Measurements from ENCODE around the gene ELF5. TPM values are rescaled to one million over a fixed set of nuclear protein-coding genes. Genes with fewer than 3 reads are reported as not detected.

Gene ELF5
- total and polyA plus RNA-seq, 2 of the 13 experiments (the other 11 are each of a cell fraction or from before 2014, with no cell fraction given) = 0.51 to 2.6 TPM

DNA sequence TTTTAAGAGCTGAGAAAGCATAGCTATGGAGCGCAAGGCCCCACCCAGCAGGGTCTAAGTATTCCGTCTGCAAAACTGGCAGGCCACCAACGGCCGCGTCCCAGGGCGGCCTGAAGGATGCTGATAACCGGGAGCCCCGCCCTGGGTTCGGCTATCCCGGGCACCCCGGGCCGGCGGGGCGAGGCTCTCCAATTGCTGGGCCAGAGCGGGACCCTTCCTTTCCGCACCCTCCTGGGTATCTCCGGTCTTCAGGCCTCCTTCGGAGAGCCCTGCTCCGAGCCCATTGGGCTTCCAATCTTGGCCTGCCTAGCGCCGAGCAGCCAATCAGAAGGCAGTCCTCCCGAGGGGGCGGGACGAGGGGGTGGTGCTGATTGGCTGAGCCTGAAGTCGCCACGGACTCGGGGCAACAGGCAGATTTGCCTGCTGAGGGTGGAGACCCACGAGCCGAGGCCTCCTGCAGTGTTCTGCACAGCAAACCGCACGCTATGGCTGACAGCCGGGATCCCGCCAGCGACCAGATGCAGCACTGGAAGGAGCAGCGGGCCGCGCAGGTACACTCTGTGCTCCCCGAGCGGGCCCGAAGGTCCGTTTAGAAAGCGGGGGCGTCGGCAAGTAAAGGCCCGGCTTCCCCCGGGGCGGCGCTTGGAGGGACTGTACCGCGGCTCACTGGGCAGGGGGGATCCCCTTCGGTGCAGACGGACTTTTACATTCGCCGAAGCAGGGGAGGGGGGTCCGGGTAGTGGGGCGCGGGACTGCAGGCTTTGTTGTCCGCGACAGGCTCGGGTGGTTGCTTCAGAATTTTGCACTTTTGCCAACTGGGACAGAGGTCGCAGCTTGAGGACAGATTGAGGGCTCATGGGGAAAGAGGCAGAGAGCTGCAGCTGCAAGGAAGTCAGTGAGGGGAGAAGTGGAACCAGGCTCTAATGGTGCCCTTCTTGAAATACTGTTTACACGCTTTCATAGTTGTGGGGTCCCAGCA, 74.8 kb downstream of the ELF5 start, which contains the start of gene CAT (continued):
- TF ChIP-seq, protein P1, sequence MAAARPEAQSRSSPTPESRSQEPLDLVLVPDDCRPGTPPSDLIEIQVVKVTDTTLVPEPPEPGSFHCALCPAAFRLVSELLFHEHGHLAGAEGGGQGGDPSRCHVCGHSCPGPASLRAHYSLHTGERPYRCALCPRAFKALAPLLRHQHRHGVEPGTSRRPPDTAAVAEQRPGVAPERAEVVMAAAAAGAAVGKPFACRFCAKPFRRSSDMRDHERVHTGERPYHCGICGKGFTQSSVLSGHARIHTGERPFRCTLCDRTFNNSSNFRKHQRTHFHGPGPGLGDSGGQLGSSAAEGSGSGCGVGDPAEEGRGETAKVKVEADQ (CRISPR knock-in tag; IDR thresholded peaks at IDR 0.05; ENCODE audit: borderline replicate concordance) = peak; percentile 92
- TF ChIP-seq, protein P2, sequence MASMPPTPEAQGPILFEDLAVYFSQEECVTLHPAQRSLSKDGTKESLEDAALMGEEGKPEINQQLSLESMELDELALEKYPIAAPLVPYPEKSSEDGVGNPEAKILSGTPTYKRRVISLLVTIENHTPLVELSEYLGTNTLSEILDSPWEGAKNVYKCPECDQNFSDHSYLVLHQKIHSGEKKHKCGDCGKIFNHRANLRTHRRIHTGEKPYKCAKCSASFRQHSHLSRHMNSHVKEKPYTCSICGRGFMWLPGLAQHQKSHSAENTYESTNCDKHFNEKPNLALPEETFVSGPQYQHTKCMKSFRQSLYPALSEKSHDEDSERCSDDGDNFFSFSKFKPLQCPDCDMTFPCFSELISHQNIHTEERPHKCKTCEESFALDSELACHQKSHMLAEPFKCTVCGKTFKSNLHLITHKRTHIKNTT (CRISPR knock-in tag; IDR thresholded peaks at IDR 0.05) = no peak
- TF ChIP-seq KDM6A (CRISPR knock-in tag; IDR thresholded peaks at IDR 0.05; ENCODE audit: low read depth) = no peak
- 0 out of 2 replicates have a peak, but pooled peaks have one; percentile 57 for TF ChIP-seq ZNF567 (CRISPR knock-in tag; IDR thresholded peaks at IDR 0.05; ENCODE audit: borderline replicate concordance)
- TF ChIP-seq CCDC6 (CRISPR knock-in tag; IDR thresholded peaks at IDR 0.05) = 0 out of 2 replicates have a peak, but pooled peaks have one; percentile 39
- TF ChIP-seq ZMYM3 (CRISPR knock-in tag; IDR thresholded peaks at IDR 0.05) = peak; percentile 33; the same call in 1 of the 2 replicates
- peak in 1 of 2 experiments; percentile 21; a peak in 1 of 4 replicates for TF ChIP-seq EP300 (IDR thresholded peaks at IDR 0.05; ENCODE audit: low read depth in 2 of 2, low read length in 2 of 2)
- no peak; the same call in 1 of the 2 replicates for TF ChIP-seq EP300 (CRISPR knock-in tag; IDR thresholded peaks at IDR 0.05; ENCODE audit: borderline replicate concordance)
- TF ChIP-seq, protein P3, sequence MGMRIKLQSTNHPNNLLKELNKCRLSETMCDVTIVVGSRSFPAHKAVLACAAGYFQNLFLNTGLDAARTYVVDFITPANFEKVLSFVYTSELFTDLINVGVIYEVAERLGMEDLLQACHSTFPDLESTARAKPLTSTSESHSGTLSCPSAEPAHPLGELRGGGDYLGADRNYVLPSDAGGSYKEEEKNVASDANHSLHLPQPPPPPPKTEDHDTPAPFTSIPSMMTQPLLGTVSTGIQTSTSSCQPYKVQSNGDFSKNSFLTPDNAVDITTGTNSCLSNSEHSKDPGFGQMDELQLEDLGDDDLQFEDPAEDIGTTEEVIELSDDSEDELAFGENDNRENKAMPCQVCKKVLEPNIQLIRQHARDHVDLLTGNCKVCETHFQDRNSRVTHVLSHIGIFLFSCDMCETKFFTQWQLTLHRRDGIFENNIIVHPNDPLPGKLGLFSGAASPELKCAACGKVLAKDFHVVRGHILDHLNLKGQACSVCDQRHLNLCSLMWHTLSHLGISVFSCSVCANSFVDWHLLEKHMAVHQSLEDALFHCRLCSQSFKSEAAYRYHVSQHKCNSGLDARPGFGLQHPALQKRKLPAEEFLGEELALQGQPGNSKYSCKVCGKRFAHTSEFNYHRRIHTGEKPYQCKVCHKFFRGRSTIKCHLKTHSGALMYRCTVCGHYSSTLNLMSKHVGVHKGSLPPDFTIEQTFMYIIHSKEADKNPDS (CRISPR knock-in tag; IDR thresholded peaks at IDR 0.05) = peak; percentile 59; the same call in 1 of the 2 replicates
- no peak for TF ChIP-seq ZNF446 (CRISPR knock-in tag; IDR thresholded peaks at IDR 0.05)
- TF ChIP-seq, protein P4, sequence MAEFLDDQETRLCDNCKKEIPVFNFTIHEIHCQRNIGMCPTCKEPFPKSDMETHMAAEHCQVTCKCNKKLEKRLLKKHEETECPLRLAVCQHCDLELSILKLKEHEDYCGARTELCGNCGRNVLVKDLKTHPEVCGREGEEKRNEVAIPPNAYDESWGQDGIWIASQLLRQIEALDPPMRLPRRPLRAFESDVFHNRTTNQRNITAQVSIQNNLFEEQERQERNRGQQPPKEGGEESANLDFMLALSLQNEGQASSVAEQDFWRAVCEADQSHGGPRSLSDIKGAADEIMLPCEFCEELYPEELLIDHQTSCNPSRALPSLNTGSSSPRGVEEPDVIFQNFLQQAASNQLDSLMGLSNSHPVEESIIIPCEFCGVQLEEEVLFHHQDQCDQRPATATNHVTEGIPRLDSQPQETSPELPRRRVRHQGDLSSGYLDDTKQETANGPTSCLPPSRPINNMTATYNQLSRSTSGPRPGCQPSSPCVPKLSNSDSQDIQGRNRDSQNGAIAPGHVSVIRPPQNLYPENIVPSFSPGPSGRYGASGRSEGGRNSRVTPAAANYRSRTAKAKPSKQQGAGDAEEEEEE (CRISPR knock-in tag; IDR thresholded peaks at IDR 0.05; ENCODE audit: borderline replicate concordance) = no peak
- no peak for TF ChIP-seq SRSF9 (IDR thresholded peaks at IDR 0.05; ENCODE audit: borderline replicate concordance, insufficient read depth, low read depth, low read length, poor library complexity, severe bottlenecking)
- TF ChIP-seq, protein P5, sequence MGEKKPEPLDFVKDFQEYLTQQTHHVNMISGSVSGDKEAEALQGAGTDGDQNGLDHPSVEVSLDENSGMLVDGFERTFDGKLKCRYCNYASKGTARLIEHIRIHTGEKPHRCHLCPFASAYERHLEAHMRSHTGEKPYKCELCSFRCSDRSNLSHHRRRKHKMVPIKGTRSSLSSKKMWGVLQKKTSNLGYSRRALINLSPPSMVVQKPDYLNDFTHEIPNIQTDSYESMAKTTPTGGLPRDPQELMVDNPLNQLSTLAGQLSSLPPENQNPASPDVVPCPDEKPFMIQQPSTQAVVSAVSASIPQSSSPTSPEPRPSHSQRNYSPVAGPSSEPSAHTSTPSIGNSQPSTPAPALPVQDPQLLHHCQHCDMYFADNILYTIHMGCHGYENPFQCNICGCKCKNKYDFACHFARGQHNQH (CRISPR knock-in tag; IDR thresholded peaks at IDR 0.05) = peak; percentile 69; the same call in 1 of the 2 replicates
- TF ChIP-seq, protein P6, sequence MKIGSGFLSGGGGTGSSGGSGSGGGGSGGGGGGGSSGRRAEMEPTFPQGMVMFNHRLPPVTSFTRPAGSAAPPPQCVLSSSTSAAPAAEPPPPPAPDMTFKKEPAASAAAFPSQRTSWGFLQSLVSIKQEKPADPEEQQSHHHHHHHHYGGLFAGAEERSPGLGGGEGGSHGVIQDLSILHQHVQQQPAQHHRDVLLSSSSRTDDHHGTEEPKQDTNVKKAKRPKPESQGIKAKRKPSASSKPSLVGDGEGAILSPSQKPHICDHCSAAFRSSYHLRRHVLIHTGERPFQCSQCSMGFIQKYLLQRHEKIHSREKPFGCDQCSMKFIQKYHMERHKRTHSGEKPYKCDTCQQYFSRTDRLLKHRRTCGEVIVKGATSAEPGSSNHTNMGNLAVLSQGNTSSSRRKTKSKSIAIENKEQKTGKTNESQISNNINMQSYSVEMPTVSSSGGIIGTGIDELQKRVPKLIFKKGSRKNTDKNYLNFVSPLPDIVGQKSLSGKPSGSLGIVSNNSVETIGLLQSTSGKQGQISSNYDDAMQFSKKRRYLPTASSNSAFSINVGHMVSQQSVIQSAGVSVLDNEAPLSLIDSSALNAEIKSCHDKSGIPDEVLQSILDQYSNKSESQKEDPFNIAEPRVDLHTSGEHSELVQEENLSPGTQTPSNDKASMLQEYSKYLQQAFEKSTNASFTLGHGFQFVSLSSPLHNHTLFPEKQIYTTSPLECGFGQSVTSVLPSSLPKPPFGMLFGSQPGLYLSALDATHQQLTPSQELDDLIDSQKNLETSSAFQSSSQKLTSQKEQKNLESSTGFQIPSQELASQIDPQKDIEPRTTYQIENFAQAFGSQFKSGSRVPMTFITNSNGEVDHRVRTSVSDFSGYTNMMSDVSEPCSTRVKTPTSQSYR (CRISPR knock-in tag; IDR thresholded peaks at IDR 0.05; ENCODE audit: borderline replicate concordance) = no peak; the same call in 1 of the 2 replicates
- no peak for TF ChIP-seq NFE2L2 (IDR thresholded peaks at IDR 0.05; ENCODE audit: low read length)
- TF ChIP-seq ZMAT3 (CRISPR knock-in tag; conservative IDR thresholded peaks at IDR 0.05) = peak; percentile 89
- TF ChIP-seq SATB2 (CRISPR knock-in tag; IDR thresholded peaks at IDR 0.05) = no peak

All from HepG2 (cell line).